Stimulated activated CD8-positive, alpha-beta memory T cell treated with anti-CD3 and anti-CD28 coated beads, Interleukin-15, amount 100 ng/mL, for 1 hour (primary cell): Measurements from ENCODE around the gene TMEM14C.

Experiments used
- DNase-seq: peaks from one replicate; pipeline ENCODE4 v3.0.0-alpha.2; 2020; ENCODE audit warnings: low read depth

TMEM14C gene

GRCh38 chr6:10763006-10763405 is 40.1 kb downstream of the TMEM14C start:
- DNase-seq: no peak

DNA sequence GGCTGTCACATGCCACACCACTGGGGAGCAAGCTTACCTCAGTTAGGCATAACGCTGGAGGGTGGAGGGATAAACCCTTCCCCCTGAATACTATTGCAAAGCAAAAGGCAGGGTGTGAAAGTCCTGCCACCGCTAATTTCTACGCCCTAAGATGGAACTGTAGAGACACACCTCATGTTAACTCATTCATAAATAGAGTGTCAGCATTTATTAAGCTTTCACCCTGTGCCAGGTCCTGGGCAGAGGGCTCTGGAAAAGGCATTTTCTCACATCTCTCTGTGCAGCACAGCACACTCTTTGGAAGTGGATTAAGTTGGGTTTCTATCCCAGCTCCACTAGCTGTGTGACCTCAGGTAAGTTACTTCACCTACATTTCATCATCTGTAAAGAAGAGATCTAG is 46.5 kb downstream of the TMEM14C start:
- no peak for DNase-seq

- no peak for DNase-seq
Observed at GRCh38 chr6:10771371-10771894, 48.6 kb downstream of the TMEM14C start.

DNA sequence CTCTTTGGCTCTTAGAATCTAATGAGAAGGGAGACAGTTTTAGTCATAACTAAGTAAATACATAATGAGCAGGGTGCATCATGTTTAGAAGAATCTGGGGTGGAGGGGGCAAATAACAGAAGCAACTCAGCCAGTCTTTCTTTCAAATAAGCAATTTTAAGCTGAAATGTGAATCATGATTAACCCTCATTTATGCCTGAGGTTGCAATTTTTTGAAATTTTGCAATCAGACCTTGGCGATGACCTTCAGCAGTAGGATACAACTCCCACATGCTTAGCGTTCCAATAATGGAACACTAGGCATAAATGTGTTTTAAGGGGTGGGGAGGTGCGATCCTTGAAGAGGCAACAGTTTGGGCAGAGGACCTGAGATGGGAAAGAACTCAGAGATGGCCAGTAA is 55.4 kb downstream of the TMEM14C start:
- no peak for DNase-seq

- no peak for DNase-seq
Observed at GRCh38 chr6:10779076-10779475, 56.2 kb downstream of the TMEM14C start.
